SK-N-SH (cell line): ENCODE measurements around the gene SASH1. TPM values are rescaled to one million over a fixed set of nuclear protein-coding genes. Genes with fewer than 3 reads are reported as not detected.

Experiments used
- CTCF ChIA-PET: fragments of 300-600, 350-600 bp; formaldehyde crosslinking; extraction: SDS; loops from one replicate; lab custom pipeline; 2021; lab: Yijun Ruan, JAX
- POLR2A ChIA-PET: fragments of 350-600 bp; sonication (Branson Sonifier 250); formaldehyde crosslinking; extraction: SDS; loops from one replicate; lab custom pipeline; 2020; ENCODE audit warnings: antibody characterized with exemption, inconsistent platforms; lab: Yijun Ruan, JAX
- DNase-seq: peaks from one replicate; pipeline ENCODE4 v3.0.0; 2012
- H2AFZ ChIP-seq: fragments of 200-600 bp; sonication (generic); 2 replicates; pipeline ENCODE4 v1.8.1; 2016; ENCODE audit warnings: antibody characterized with exemption, mild to moderate bottlenecking, low read depth
- H3F3A ChIP-seq: fragments of 200-600 bp; sonication (generic); replicated peaks from 2 replicates; pipeline ENCODE3; 2016; ENCODE audit warnings: antibody characterized with exemption, mild to moderate bottlenecking; ENCODE audit not compliant: insufficient read depth
- H3K27ac ChIP-seq, 2 experiments: fragments of 200-500 bp in 1 of 2; fragments of 200-600 bp in 1 of 2; sonication (Bioruptor generic) in 1 of 2; sonication (generic), shearing (Covaris generic) in 1 of 2; 2 replicates each; pipeline versions ENCODE4 v1.5.1 to v1.6.1; 2014 to 2016; ENCODE audit warnings: low read depth in 2 of 2, inconsistent platforms in 1 of 2, low read length in 1 of 2, mild to moderate bottlenecking in 1 of 2, mixed read lengths in 1 of 2
- H3K27me3 ChIP-seq: fragments of 200-600 bp; sonication (generic), shearing (Covaris generic); 2 replicates; pipeline ENCODE4 v1.6.1; 2016; ENCODE audit warnings: mixed run types; ENCODE audit not compliant: insufficient read depth
- H3K36me3 ChIP-seq, 2 experiments: fragments of 200-500 bp in 1 of 2; fragments of 200-600 bp in 1 of 2; sonication (Bioruptor generic) in 1 of 2; sonication (generic) in 1 of 2; replicated peaks in 1 of 2; 2 replicates each; pipeline versions ENCODE3 to v1.5.1; 2014 to 2016; ENCODE audit warnings: low read length in 1 of 2, mild to moderate bottlenecking in 1 of 2; ENCODE audit not compliant: insufficient read depth in 2 of 2, control insufficient read depth in 1 of 2
- H3K4me1 ChIP-seq, 2 experiments: fragments of 200-500 bp in 1 of 2; fragments of 200-600 bp in 1 of 2; sonication (Bioruptor generic) in 1 of 2; sonication (generic), shearing (Covaris generic) in 1 of 2; 2 replicates each; pipeline versions ENCODE4 v1.5.1 to v1.6.1; 2014 to 2016; ENCODE audit warnings: low read depth in 1 of 2, low read length in 1 of 2, mixed run types in 1 of 2; ENCODE audit not compliant: insufficient read depth in 2 of 2, control insufficient read depth in 1 of 2
- H3K4me2 ChIP-seq: fragments of 200-600 bp; sonication (generic), shearing (Covaris generic); 2 replicates; pipeline ENCODE4 v1.6.1; 2017; ENCODE audit warnings: mixed run types
- H3K4me3 ChIP-seq, 2 experiments: fragments of 200-500 bp in 1 of 2; fragments of 200-600 bp in 1 of 2; sonication (Bioruptor generic) in 1 of 2; sonication (generic), shearing (Covaris generic) in 1 of 2; 2 replicates each; pipeline versions ENCODE4 v1.5.1 to v1.8.1; 2014 to 2016; ENCODE audit warnings: low read depth in 2 of 2, inconsistent platforms in 1 of 2, low read length in 1 of 2, mild to moderate bottlenecking in 1 of 2, mixed read lengths in 1 of 2, moderate library complexity in 1 of 2
- H3K79me2 ChIP-seq: fragments of 200-600 bp; sonication (generic); 2 replicates; pipeline ENCODE4 v1.8.1; 2017; ENCODE audit warnings: mild to moderate bottlenecking; ENCODE audit not compliant: insufficient read depth
- H3K9ac ChIP-seq: fragments of 200-600 bp; sonication (generic); 2 replicates; pipeline ENCODE4 v1.6.1; 2017; ENCODE audit warnings: mixed run types
- H3K9me2 ChIP-seq: fragments of 200-600 bp; sonication (generic); 2 replicates; pipeline ENCODE4 v1.6.1; 2017; ENCODE audit warnings: mixed run types
- H3K9me3 ChIP-seq: fragments of 200-600 bp; sonication (generic); 2 replicates; pipeline ENCODE4 v1.6.1; 2017; ENCODE audit warnings: mixed run types, mild to moderate bottlenecking, moderate library complexity
- H4K20me1 ChIP-seq: fragments of 200-600 bp; sonication (generic); 2 replicates; pipeline ENCODE4 v1.6.1; 2017; ENCODE audit warnings: mild to moderate bottlenecking, mixed run types; ENCODE audit not compliant: insufficient read depth
- CTCF ChIP-seq: fragments of 200-600 bp; sonication (generic); IDR thresholded peaks from 2 replicates; pipeline ENCODE4 v1.6.1; 2017; ENCODE audit warnings: antibody characterized with exemption, mild to moderate bottlenecking, moderate library complexity
- ELF1 ChIP-seq: IDR thresholded peaks from 2 replicates; pipeline ENCODE4 v1.4.0; 2012
- EZH2phosphoT487 ChIP-seq: fragments of 200-600 bp; sonication (generic); IDR thresholded peaks from 2 replicates; pipeline ENCODE4 v1.6.1; 2017; ENCODE audit warnings: low read depth, mixed run types, mild to moderate bottlenecking, antibody characterized with exemption, moderate library complexity, borderline replicate concordance
- FOXJ3 ChIP-seq: sonication (generic); formaldehyde crosslinking; IDR thresholded peaks from 2 replicates; pipeline ENCODE4 v1.5.1; 2020; ENCODE audit warnings: mild to moderate bottlenecking, missing genetic modification reagents
- FOXM1 ChIP-seq: IDR thresholded peaks from 2 replicates; pipeline ENCODE4 v1.4.0; 2012; ENCODE audit warnings: low read depth, mild to moderate bottlenecking
- MAX ChIP-seq: IDR thresholded peaks from 2 replicates; pipeline ENCODE4 v1.4.0; 2012; ENCODE audit warnings: low read depth
- MEF2A ChIP-seq: IDR thresholded peaks from 2 replicates; pipeline ENCODE4 v1.4.0; 2012; ENCODE audit warnings: low read depth, borderline replicate concordance
- MXI1 ChIP-seq: IDR thresholded peaks from 2 replicates; pipeline ENCODE4 v1.6.1; 2012; ENCODE audit warnings: mild to moderate bottlenecking, low read depth, low read length, improper control_type of control experiment
- NRF1 ChIP-seq: IDR thresholded peaks from 2 replicates; pipeline ENCODE4 v1.6.1; 2012; ENCODE audit warnings: low read depth, mild to moderate bottlenecking, low read length
- PBX3 ChIP-seq: IDR thresholded peaks from 2 replicates; pipeline ENCODE4; 2012
- REST ChIP-seq: IDR thresholded peaks from 2 replicates; pipeline ENCODE4 v1.6.1; 2012; ENCODE audit warnings: mild to moderate bottlenecking, low read depth, low read length, moderate library complexity
- TCF12 ChIP-seq: IDR thresholded peaks from 2 replicates; pipeline ENCODE4 v1.4.0; 2012
- TEAD4 ChIP-seq: IDR thresholded peaks from 2 replicates; pipeline ENCODE4 v1.4.0; 2012; ENCODE audit warnings: mild to moderate bottlenecking, borderline replicate concordance; ENCODE audit not compliant: insufficient read depth
- WGBS: methylation state at CpG from one replicate; pipeline ENCODE4 v1.1.6; 2017; ENCODE audit warnings: low lambda C conversion rate; 5-methylcytosine and 5-hydroxymethylcytosine counted together
- polyA plus RNA-seq, 3 experiments: library from polyadenylated mRNA; depleted of rRNA; stranded (reverse); fragments of >200 nt; gene quantifications; 2 replicates each; pipeline ENCODE4 v1.2.3, GENCODE V29; 2012

Gene SASH1
- polyA plus RNA-seq, 1 of the 3 experiments (the other 2 are of a cell fraction), result 19.8 TPM

GRCh38 chr6:148517470-148517869 is 174.8 kb downstream of the SASH1 start:
- H3K4me1 ChIP-seq, result peaks cover 3 to 21% of the 10 kb centered on the region in 2 experiments
- 83% methylated on average over 1 of the region's 10 CpGs for WGBS
- no peak for DNase-seq
- CTCF ChIA-PET, result no interaction called here
- TF ChIP-seq MXI1, result no peak
- TF ChIP-seq ELF1, result no peak
- no peak for TF ChIP-seq MAX
- no peak for TF ChIP-seq MEF2A
- TF ChIP-seq EZH2phosphoT487, result no peak
- TF ChIP-seq FOXJ3 (CRISPR knock-in tag), result no peak
- no peak for TF ChIP-seq TCF12
- no peak for TF ChIP-seq NRF1
- TF ChIP-seq TEAD4, result no peak
- no peak for TF ChIP-seq FOXM1
- TF ChIP-seq CTCF, result no peak
- no peak for TF ChIP-seq REST
- no peak for TF ChIP-seq PBX3
- TF ChIP-seq, all 33 proteins: peak for 0
- Histone ChIP-seq H3F3A (peaks cover 31% of the 10 kb centered on the region), H2AFZ (no peak overlapping the region), H3K36me3 (peaks cover 13 to 38% of the 10 kb centered on the region in 2 experiments), H3K9me2 (no peaks in the 10 kb centered on the region), H3K9ac (no peak overlapping the region), H3K4me3 (no peak overlapping the region), H4K20me1 (no peaks in the 10 kb centered on the region), H3K4me2 (no peak overlapping the region), H3K27me3 (no peaks in the 10 kb centered on the region), H3K9me3 (no peaks in the 10 kb centered on the region), H3K27ac (no peak overlapping the region), H3K79me2 (peaks cover 67% of the 10 kb centered on the region)
- POLR2A ChIA-PET, result no interaction called here
